GM12872 (cell line): ENCODE measurements around the gene SGCA.

ENCODE experiments used
- TF ChIP-seq, protein P1 (sequence below): IDR thresholded peaks from 3 replicates; pipeline ENCODE4 v1.5.1; 2011; ENCODE audit warnings: low read depth, mild to moderate bottlenecking, low read length, moderate library complexity; ENCODE audit not compliant: insufficient read depth

SGCA gene

DNA sequence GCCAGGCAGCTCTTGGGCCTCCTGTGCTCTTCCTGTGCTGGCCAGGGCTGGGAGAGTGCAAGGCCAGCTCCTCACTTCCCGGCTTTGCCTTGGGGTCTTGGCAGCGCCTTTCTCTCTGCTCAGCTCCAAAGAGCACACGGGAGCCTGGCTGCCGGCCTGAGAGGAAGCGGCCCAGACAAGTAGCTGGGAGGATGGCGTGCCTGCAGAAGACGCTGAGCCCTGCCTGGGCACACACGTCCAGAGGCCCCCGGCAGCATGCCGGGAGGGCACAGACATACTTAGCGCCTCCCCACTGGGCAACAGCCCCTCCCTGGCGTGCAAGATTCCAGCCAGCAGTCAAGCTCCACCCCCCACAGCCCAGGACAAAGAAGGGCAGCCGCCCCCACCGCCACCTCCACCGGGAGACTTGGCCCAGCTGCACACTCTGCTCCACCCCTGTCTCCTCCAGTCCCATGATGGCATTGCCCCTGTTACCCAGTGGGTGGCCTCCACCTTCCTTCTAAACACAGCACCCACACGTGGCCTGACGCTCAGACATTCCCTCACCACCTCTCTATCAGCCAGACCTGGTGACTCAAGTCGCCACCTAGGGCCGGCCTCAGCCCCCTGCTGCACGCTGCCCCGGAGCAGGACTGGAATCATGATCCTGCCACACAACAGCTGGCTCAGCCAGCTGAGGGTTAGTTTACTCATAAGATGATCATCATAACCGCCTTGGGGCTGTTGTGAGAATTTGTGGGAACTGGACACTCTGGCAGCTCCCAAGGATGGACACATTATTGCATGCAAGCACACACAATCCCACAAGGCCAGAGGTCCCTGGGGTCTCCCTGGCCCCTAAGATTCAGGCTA lies 12.4 kb downstream of the SGCA start:
- TF ChIP-seq, protein P1, sequence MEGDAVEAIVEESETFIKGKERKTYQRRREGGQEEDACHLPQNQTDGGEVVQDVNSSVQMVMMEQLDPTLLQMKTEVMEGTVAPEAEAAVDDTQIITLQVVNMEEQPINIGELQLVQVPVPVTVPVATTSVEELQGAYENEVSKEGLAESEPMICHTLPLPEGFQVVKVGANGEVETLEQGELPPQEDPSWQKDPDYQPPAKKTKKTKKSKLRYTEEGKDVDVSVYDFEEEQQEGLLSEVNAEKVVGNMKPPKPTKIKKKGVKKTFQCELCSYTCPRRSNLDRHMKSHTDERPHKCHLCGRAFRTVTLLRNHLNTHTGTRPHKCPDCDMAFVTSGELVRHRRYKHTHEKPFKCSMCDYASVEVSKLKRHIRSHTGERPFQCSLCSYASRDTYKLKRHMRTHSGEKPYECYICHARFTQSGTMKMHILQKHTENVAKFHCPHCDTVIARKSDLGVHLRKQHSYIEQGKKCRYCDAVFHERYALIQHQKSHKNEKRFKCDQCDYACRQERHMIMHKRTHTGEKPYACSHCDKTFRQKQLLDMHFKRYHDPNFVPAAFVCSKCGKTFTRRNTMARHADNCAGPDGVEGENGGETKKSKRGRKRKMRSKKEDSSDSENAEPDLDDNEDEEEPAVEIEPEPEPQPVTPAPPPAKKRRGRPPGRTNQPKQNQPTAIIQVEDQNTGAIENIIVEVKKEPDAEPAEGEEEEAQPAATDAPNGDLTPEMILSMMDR = peak; percentile 73

DNA sequence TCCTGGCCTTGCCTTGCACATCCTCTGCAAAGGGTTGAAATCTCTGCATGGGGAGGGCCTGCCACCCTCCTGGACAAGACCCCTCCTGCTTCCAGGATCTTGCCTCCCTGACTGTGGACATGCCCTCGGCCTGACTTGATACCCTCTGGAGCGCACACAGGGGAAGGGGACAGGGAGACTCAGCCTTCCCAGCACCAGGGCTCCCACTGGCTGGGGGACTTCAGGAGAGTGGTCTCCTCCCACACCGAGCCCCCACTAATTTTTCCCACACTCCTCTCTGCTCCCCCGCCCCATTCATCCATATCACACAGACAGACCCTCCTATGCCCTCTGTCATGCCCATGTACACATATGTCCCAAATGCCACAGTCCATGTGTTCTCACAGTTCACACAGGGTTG lies 14.3 kb downstream of the SGCA start:
- TF ChIP-seq, protein P1 = no peak

GRCh38 chr17:50180620-50181019 lies 14.8 kb downstream of the SGCA start:
- TF ChIP-seq, protein P1 = no peak

DNA sequence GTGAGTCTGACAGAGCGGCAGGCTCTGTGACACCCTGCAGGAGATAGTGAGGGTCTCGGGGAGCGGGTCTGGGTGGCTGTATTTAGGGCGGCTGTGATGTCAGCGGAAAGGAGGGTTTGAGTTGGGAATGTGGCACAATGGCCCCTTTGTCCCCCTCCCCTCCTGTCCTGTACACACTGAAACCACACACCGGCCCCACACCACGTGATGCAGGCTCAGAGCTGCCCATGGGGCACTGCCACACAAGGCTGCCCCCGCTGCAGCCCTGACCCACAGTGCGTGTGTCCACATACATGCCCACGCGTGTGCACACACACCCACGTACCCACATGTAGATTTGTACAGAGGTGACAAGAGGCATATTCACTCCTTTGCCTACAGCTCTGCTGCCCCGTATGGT lies 15.3 kb downstream of the SGCA start:
- TF ChIP-seq, protein P1 = no peak

GRCh38 chr17:50181591-50182560 lies 16.1 kb downstream of the SGCA start:
- TF ChIP-seq, protein P1 = no peak

- TF ChIP-seq, protein P1 = no peak
These were observed 17.1 kb downstream of the SGCA start for GRCh38 chr17:50182783-50183420.
